Measurements from ENCODE around the gene HSF4.

DNA sequence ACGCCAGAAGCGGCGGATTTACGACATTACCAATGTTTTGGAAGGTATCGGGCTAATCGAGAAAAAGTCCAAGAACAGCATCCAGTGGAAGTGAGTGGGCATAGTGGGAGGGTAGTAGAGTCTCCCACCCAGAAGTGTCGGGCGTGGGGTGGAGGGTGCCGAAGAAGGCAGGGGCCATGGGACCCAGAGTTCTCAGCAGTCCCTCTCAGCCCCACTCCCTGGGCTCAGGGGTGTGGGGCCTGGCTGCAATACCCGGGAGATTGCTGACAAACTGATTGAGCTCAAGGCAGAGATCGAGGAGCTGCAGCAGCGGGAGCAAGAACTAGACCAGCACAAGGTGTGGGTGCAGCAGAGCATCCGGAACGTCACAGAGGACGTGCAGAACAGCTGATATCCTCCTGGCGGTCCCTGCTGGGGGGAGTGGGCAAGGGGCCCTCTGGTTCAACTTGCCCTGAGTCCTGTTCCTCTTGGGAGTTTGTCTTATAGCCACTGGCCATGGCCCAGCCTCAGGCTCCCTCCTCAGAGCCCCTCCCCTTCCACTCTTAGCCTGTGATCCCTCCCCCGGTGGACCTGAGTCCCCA is 28.3 kb downstream of the HSF4 start:
- TF ChIP-seq, protein P1, sequence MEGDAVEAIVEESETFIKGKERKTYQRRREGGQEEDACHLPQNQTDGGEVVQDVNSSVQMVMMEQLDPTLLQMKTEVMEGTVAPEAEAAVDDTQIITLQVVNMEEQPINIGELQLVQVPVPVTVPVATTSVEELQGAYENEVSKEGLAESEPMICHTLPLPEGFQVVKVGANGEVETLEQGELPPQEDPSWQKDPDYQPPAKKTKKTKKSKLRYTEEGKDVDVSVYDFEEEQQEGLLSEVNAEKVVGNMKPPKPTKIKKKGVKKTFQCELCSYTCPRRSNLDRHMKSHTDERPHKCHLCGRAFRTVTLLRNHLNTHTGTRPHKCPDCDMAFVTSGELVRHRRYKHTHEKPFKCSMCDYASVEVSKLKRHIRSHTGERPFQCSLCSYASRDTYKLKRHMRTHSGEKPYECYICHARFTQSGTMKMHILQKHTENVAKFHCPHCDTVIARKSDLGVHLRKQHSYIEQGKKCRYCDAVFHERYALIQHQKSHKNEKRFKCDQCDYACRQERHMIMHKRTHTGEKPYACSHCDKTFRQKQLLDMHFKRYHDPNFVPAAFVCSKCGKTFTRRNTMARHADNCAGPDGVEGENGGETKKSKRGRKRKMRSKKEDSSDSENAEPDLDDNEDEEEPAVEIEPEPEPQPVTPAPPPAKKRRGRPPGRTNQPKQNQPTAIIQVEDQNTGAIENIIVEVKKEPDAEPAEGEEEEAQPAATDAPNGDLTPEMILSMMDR (IDR thresholded peaks at IDR 0.05), result no peak
- TF ChIP-seq POLR2A (IDR thresholded peaks at IDR 0.05), result no peak
- TF ChIP-seq EP300 (IDR thresholded peaks at IDR 0.05), result no peak
